SK-N-MC (cell line): ENCODE data around the gene FBXO10.
A peak's percentile ranks its signal among the peaks of the same experiment; 100 is the strongest.

Source experiments
- DNase-seq: peaks from one replicate; pipeline ENCODE4 v3.0.0-alpha.2; 2011; ENCODE audit warnings: low read depth, low spot score
- H3K27ac ChIP-seq: fragments of 200-600 bp; sonication (generic); 2 replicates; pipeline ENCODE4 v1.5.1; 2016; ENCODE audit warnings: mixed run types
- H3K36me3 ChIP-seq: fragments of 200-600 bp; sonication (generic); 2 replicates; pipeline ENCODE4 v1.6.1; 2017; ENCODE audit warnings: antibody characterized with exemption, low read length, mixed read lengths; ENCODE audit not compliant: insufficient read depth
- H3K4me3 ChIP-seq: fragments of 200-600 bp; sonication (generic); 2 replicates; pipeline ENCODE4 v1.5.1; 2016
- H3K9ac ChIP-seq: fragments of 200-600 bp; sonication (generic); 2 replicates; pipeline ENCODE4 v1.8.0; 2017; ENCODE audit warnings: mixed run types, mixed read lengths; ENCODE audit not compliant: insufficient read length
- H3K9me3 ChIP-seq: fragments of 200-600 bp; sonication (generic); 2 replicates; pipeline ENCODE4 v1.6.1; 2017; ENCODE audit warnings: low read depth, mild to moderate bottlenecking, antibody characterized with exemption, low read length, moderate library complexity, mixed read lengths
- EZH2 ChIP-seq: fragments of 200-600 bp; sonication (generic); IDR thresholded peaks from one replicate; pipeline ENCODE4 v1.6.1; 2017; ENCODE audit warnings: antibody characterized with exemption
- FOXP2 ChIP-seq: optimal IDR thresholded peaks from 2 replicates; pipeline ENCODE3; 2011; ENCODE audit warnings: mild to moderate bottlenecking, moderate library complexity; ENCODE audit not compliant: insufficient read depth; ENCODE audit errors: extremely low read length, control extremely low read depth
- POLR2AphosphoS5 ChIP-seq: IDR thresholded peaks from 2 replicates; pipeline ENCODE4 v1.6.1; 2012; ENCODE audit warnings: mild to moderate bottlenecking, low read depth, low read length, borderline replicate concordance

Gene FBXO10

GRCh38 chr9:37575921-37576721 is at the start of gene FBXO10:
Gene FBXO10 (minus strand): TSS chr9:37576380. CDS start chr9:37541768, 34,612 bp downstream.
- peak within 1 kb of the TSS; percentile 51; the same call in 1 of the 2 replicates for H3K27ac ChIP-seq
- peak within 1 kb of the TSS; percentile 72 for H3K9ac ChIP-seq
- no peak for DNase-seq
- peak within 1 kb of the TSS; percentile 78 for H3K4me3 ChIP-seq
- peaks cover 20% of the 10 kb centered on the region for H3K36me3 ChIP-seq
- no peak for TF ChIP-seq POLR2AphosphoS5
- no peak for TF ChIP-seq FOXP2
- no peak for TF ChIP-seq EZH2
- no peaks in the 10 kb centered on the region for H3K9me3 ChIP-seq

GRCh38 chr9:37625758-37626147 is 49.6 kb upstream of the FBXO10 start:
- no peak for TF ChIP-seq POLR2AphosphoS5
- TF ChIP-seq EZH2 = no peak
- no peak for TF ChIP-seq FOXP2
- Histone ChIP-seq H3K9me3 (no peaks in the 10 kb centered on the region), H3K27ac (no peak overlapping the region), H3K9ac (no peak overlapping the region), H3K4me3 (no peak overlapping the region), H3K36me3 (no peaks in the 10 kb centered on the region)
- DNase-seq = no peak

- Histone ChIP-seq H3K36me3 (no peaks in the 10 kb centered on the region), H3K27ac (no peak overlapping the region), H3K4me3 (no peak overlapping the region), H3K9ac (no peak overlapping the region), H3K9me3 (no peaks in the 10 kb centered on the region)
- TF ChIP-seq EZH2 = no peak
- TF ChIP-seq FOXP2 = no peak
- TF ChIP-seq POLR2AphosphoS5 = no peak
- no peak for DNase-seq
Observed at GRCh38 chr9:37625036-37625757, 49.0 kb upstream of the FBXO10 start.

- Histone ChIP-seq H3K9me3 (no peaks in the 10 kb centered on the region), H3K27ac (no peak overlapping the region)
Observed at GRCh38 chr9:37624073-37624472, 47.9 kb upstream of the FBXO10 start.

GRCh38 chr9:37623267-37623666 is 47.1 kb upstream of the FBXO10 start:
- no peak overlapping the region for H3K4me3 ChIP-seq
- TF ChIP-seq FOXP2 (no peak), EZH2 (no peak)
- H3K36me3 ChIP-seq = no peaks in the 10 kb centered on the region
- no peak for DNase-seq
- no peak overlapping the region for H3K27ac ChIP-seq
- no peaks in the 10 kb centered on the region for H3K9me3 ChIP-seq
- H3K9ac ChIP-seq = no peak overlapping the region

More at GRCh38 chr9:37624073-37624472, 47.9 kb upstream of the FBXO10 start:
- H3K9ac ChIP-seq = no peak overlapping the region
- DNase-seq = no peak
- no peak for TF ChIP-seq FOXP2
- TF ChIP-seq EZH2 = no peak
- TF ChIP-seq POLR2AphosphoS5 = no peak
- no peaks in the 10 kb centered on the region for H3K36me3 ChIP-seq
- H3K4me3 ChIP-seq = no peak overlapping the region

- DNase-seq = no peak
- Histone ChIP-seq H3K36me3 (no peaks in the 10 kb centered on the region), H3K9me3 (no peaks in the 10 kb centered on the region), H3K9ac (no peak overlapping the region), H3K27ac (no peak overlapping the region), H3K4me3 (no peak overlapping the region)
- TF ChIP-seq EZH2 = no peak
- no peak for TF ChIP-seq POLR2AphosphoS5
- TF ChIP-seq FOXP2 = no peak
Observed at GRCh38 chr9:37622462-37622861, 46.3 kb upstream of the FBXO10 start.

- peak; percentile 18 for DNase-seq
- no peak overlapping the region for H3K9ac ChIP-seq
- H3K27ac ChIP-seq = no peak overlapping the region; the same call in 1 of the 2 replicates
- no peak for TF ChIP-seq EZH2
- no peak for TF ChIP-seq POLR2AphosphoS5
- no peak for TF ChIP-seq FOXP2
- H3K9me3 ChIP-seq = no peaks in the 10 kb centered on the region
- no peak overlapping the region for H3K4me3 ChIP-seq
- no peaks in the 10 kb centered on the region for H3K36me3 ChIP-seq
Observed at GRCh38 chr9:37621273-37622121, 45.3 kb upstream of the FBXO10 start.

GRCh38 chr9:37620396-37620795 is 44.2 kb upstream of the FBXO10 start:
- H3K9ac ChIP-seq = no peak overlapping the region
- TF ChIP-seq FOXP2 (no peak), POLR2AphosphoS5 (no peak), EZH2 (no peak)
- no peak overlapping the region for H3K4me3 ChIP-seq
- no peaks in the 10 kb centered on the region for H3K36me3 ChIP-seq
- no peak overlapping the region for H3K27ac ChIP-seq
- H3K9me3 ChIP-seq = no peaks in the 10 kb centered on the region
- no peak for DNase-seq
